GM23248 (cell line): Measurements from ENCODE around the gene ATG5. TPM values are rescaled to one million over a fixed set of nuclear protein-coding genes. Genes with fewer than 3 reads are reported as not detected.
A peak's percentile ranks its signal among the peaks of the same experiment; 100 is the strongest.

Source experiments
- DNase-seq: peaks from one replicate; pipeline ENCODE4 v3.0.0-alpha.2; 2015
- H2AFZ ChIP-seq: fragments of 200-600 bp; sonication (generic); 2 replicates; pipeline ENCODE4 v1.6.1; 2016; ENCODE audit warnings: antibody characterized with exemption
- H3F3A ChIP-seq: fragments of 200-600 bp; sonication (generic); 2 replicates; pipeline ENCODE4 v1.6.1; 2016; ENCODE audit warnings: mild to moderate bottlenecking, antibody characterized with exemption, mixed run types; ENCODE audit not compliant: insufficient read depth
- H3K27ac ChIP-seq: fragments of 200-600 bp; sonication (generic); 2 replicates; pipeline ENCODE4 v1.5.1; 2016; ENCODE audit warnings: mild to moderate bottlenecking
- H3K27me3 ChIP-seq: fragments of 200-600 bp; sonication (generic); replicated peaks from 2 replicates; pipeline ENCODE4 v1.6.1; 2016; ENCODE audit warnings: mild to moderate bottlenecking; ENCODE audit not compliant: insufficient read depth
- H3K36me3 ChIP-seq: fragments of 200-600 bp; sonication (generic); 2 replicates; pipeline ENCODE4 v1.6.1; 2016; ENCODE audit warnings: low read depth, mild to moderate bottlenecking
- H3K4me1 ChIP-seq: fragments of 200-600 bp; sonication (generic); 2 replicates; pipeline ENCODE4 v1.6.1; 2016; ENCODE audit warnings: mild to moderate bottlenecking; ENCODE audit not compliant: insufficient read depth
- H3K4me2 ChIP-seq: fragments of 200-600 bp; sonication (generic); one replicate; pipeline ENCODE4 v1.6.1; 2016; ENCODE audit warnings: mild to moderate bottlenecking; ENCODE audit not compliant: unreplicated experiment
- H3K4me3 ChIP-seq: fragments of 200-600 bp; sonication (generic); 2 replicates; pipeline ENCODE4 v1.5.1; 2016; ENCODE audit warnings: mild to moderate bottlenecking
- H3K79me2 ChIP-seq: fragments of 200-600 bp; sonication (generic); 2 replicates; pipeline ENCODE4 v1.6.1; 2016; ENCODE audit warnings: mild to moderate bottlenecking; ENCODE audit not compliant: insufficient read depth
- H3K9ac ChIP-seq: fragments of 200-600 bp; sonication (generic); 2 replicates; pipeline ENCODE4 v1.6.1; 2016; ENCODE audit warnings: mild to moderate bottlenecking
- H3K9me2 ChIP-seq: fragments of 200-600 bp; sonication (generic); 2 replicates; pipeline ENCODE4 v1.6.1; 2016; ENCODE audit warnings: mixed run types, mild to moderate bottlenecking, moderate library complexity; ENCODE audit not compliant: insufficient read depth
- H3K9me3 ChIP-seq: fragments of 200-600 bp; sonication (generic); one replicate; pipeline ENCODE4 v1.6.1; 2017; ENCODE audit warnings: low read depth
- H4K20me1 ChIP-seq: fragments of 200-600 bp; sonication (generic); 2 replicates; pipeline ENCODE4 v1.6.0; 2016; ENCODE audit not compliant: insufficient read depth
- EZH2 ChIP-seq: fragments of 200-600 bp; sonication (generic); IDR thresholded peaks from 2 replicates; pipeline ENCODE4 v1.6.1; 2018; ENCODE audit warnings: antibody characterized with exemption, mild to moderate bottlenecking; ENCODE audit not compliant: insufficient read depth, poor library complexity, severe bottlenecking
- EZH2phosphoT487 ChIP-seq: fragments of 200-600 bp; sonication (generic); IDR thresholded peaks from 2 replicates; pipeline ENCODE4 v1.6.1; 2018; ENCODE audit warnings: antibody characterized with exemption, moderate library complexity, mild to moderate bottlenecking, low read depth; ENCODE audit not compliant: insufficient read depth
- WGBS, 2 experiments: methylation state at CpG; one replicate each; pipeline ENCODE4 v1.1.6; 2015 to 2017; ENCODE audit warnings: low lambda C conversion rate in 2 of 2, low coverage in 1 of 2; ENCODE audit errors: missing lambda C conversion rate in 2 of 2; 5-methylcytosine and 5-hydroxymethylcytosine counted together
- in situ Hi-C: fragments of 300-500 bp; cut with MboI; formaldehyde crosslinking; loops from 2 replicates; pipeline ENCODE4 v1.15.0; 2020
- polyA plus RNA-seq: library from polyadenylated mRNA; unstranded; fragments of >200 nt; fragmentation: Nextera tagmentation; extraction: Ambion mirVana; gene quantifications from 2 replicates; pipeline ENCODE4 v1.2.1, GENCODE V29; 2016
- total RNA-seq: library from RNA; depleted of rRNA; stranded (reverse); fragments of >200 nt; shearing (Covaris generic); gene quantifications from 2 replicates; pipeline ENCODE4 v1.2.3, GENCODE V29; 2014

ATG5 gene
- total and polyA plus RNA-seq, 2 experiments from 2014 or later, result 39.4 to 44.2 TPM

- H3K9me2 ChIP-seq, result no peaks in the 10 kb centered on the region
- 99% methylated on average over 17 of the region's 17 CpGs for WGBS, 2 experiments
- H3K27me3 ChIP-seq, result no peaks in the 10 kb centered on the region
- no peak overlapping the region for H3K27ac ChIP-seq
- no peak overlapping the region for H3K4me3 ChIP-seq
- no peak for DNase-seq
- TF ChIP-seq EZH2, result no peak
- H3K4me2 ChIP-seq, result no peak overlapping the region
- in situ Hi-C loops, result no loop called here
- H3K9ac ChIP-seq, result no peak overlapping the region
- H3K4me1 ChIP-seq, result peaks cover 4% of the 10 kb centered on the region; the same call in 1 of the 2 replicates
- no peak overlapping the region for H2AFZ ChIP-seq
- no peaks in the 10 kb centered on the region for H3K9me3 ChIP-seq
- no peaks in the 10 kb centered on the region for H4K20me1 ChIP-seq
- peaks cover 4% of the 10 kb centered on the region for H3F3A ChIP-seq
- H3K79me2 ChIP-seq, result peaks cover 37% of the 10 kb centered on the region; the same call in 1 of the 2 replicates
- H3K36me3 ChIP-seq, result no peaks in the 10 kb centered on the region
These were observed 97.7 kb downstream of the ATG5 start for GRCh38 chr6:106227612-106228507.

GRCh38 chr6:106226676-106227075, 98.9 kb downstream of the ATG5 start:
- Histone ChIP-seq H3K27me3 (no peaks in the 10 kb centered on the region), H3K4me3 (no peak overlapping the region), H3K27ac (no peak overlapping the region), H2AFZ (no peak overlapping the region), H4K20me1 (no peaks in the 10 kb centered on the region), H3K9me2 (no peaks in the 10 kb centered on the region), H3F3A (peaks cover 4% of the 10 kb centered on the region), H3K4me1 (peaks cover 5% of the 10 kb centered on the region; the same call in 1 of the 2 replicates), H3K9me3 (no peaks in the 10 kb centered on the region), H3K9ac (no peak overlapping the region), H3K79me2 (peaks cover 49% of the 10 kb centered on the region), H3K4me2 (no peak overlapping the region), H3K36me3 (no peaks in the 10 kb centered on the region)
- DNase-seq, result no peak
- 80 to 90% methylated on average over 2 of the region's 2 CpGs for WGBS, 2 experiments
- TF ChIP-seq EZH2phosphoT487 (no peak), EZH2 (no peak)
- in situ Hi-C loops, result no loop called here

DNA sequence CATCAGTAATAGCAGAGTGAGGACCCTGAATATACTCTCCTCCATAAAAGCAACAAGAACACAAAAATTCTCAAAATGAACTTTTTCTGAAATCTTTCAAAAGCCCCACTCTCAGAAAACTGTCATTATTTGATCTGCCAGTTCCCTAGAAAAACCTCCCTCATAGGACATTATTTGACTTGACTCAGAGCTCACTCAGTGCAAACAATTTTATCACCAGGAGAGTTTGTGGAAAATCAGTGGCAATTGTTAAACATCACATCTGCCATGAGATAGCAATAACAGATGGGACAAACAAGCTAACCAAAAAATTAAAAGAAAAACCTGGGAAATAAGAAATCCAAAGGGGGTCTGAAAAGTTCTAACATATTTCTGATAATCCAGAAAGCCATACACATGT, 100.0 kb downstream of the ATG5 start:
- Histone ChIP-seq H3K27me3 (no peaks in the 10 kb centered on the region), H2AFZ (no peak overlapping the region), H4K20me1 (no peaks in the 10 kb centered on the region), H3K4me3 (no peak overlapping the region), H3K9ac (no peak overlapping the region), H3K36me3 (no peaks in the 10 kb centered on the region), H3K4me1 (peaks cover 5% of the 10 kb centered on the region; the same call in 1 of the 2 replicates), H3F3A (peaks cover 4% of the 10 kb centered on the region), H3K4me2 (no peak overlapping the region), H3K79me2 (peaks cover 58% of the 10 kb centered on the region), H3K9me2 (no peaks in the 10 kb centered on the region), H3K27ac (no peak overlapping the region), H3K9me3 (no peaks in the 10 kb centered on the region)
- no peak for DNase-seq
- in situ Hi-C loops, result no loop called here
- TF ChIP-seq EZH2 (no peak), EZH2phosphoT487 (no peak)

GRCh38 chr6:106223300-106223930, 102.1 kb downstream of the ATG5 start:
- Histone ChIP-seq H4K20me1 (no peaks in the 10 kb centered on the region), H3K9me3 (no peaks in the 10 kb centered on the region), H3K4me3 (no peak overlapping the region), H3K27ac (no peak overlapping the region), H2AFZ (no peak overlapping the region), H3K27me3 (no peaks in the 10 kb centered on the region), H3K79me2 (peaks cover 80% of the 10 kb centered on the region), H3K9me2 (no peaks in the 10 kb centered on the region), H3K4me2 (no peak overlapping the region), H3K9ac (no peak overlapping the region), H3K36me3 (no peaks in the 10 kb centered on the region), H3K4me1 (peaks cover 5% of the 10 kb centered on the region; the same call in 1 of the 2 replicates), H3F3A (peaks cover 4% of the 10 kb centered on the region)
- in situ Hi-C loops, result loop anchor here (25.0 kb wide), 1 partner anchor 486 kb away; no protein-coding TSS in a partner anchor
- peak; percentile 83 for DNase-seq
- WGBS, 2 experiments, result 5 to 19% methylated on average over 2 of the region's 2 CpGs
- TF ChIP-seq EZH2 (no peak), EZH2phosphoT487 (no peak)
